Measurements from ENCODE around the gene MRLN.

GRCh38 chr10:59773088-59773487, 19.8 kb upstream of the MRLN start:
- TF ChIP-seq BHLHE40 (IDR thresholded peaks at IDR 0.05; ENCODE audit: low read depth, low read length) (no peak), POLR2A (IDR thresholded peaks at IDR 0.05; ENCODE audit: low read depth, low read length) (no peak), CTCF (conservative IDR thresholded peaks at IDR 0.05; ENCODE audit: low read depth, low read length) (no peak), RCOR1 (IDR thresholded peaks at IDR 0.05; ENCODE audit: insufficient replicate concordance, low read length) (no peak), MAFK (IDR thresholded peaks at IDR 0.05; ENCODE audit: low read depth, low read length) (no peak), MXI1 (IDR thresholded peaks at IDR 0.05; ENCODE audit: borderline replicate concordance, low read depth, low read length) (no peak), CEBPB (IDR thresholded peaks at IDR 0.05; ENCODE audit: low read depth, low read length) (no peak), USF2 (IDR thresholded peaks at IDR 0.05; ENCODE audit: low read depth, low read length) (no peak)
